HL-60 (cell line): ENCODE results near the gene EFNA5.

ENCODE experiments used
- DNase-seq, 2 experiments: peaks; one replicate each; pipeline ENCODE4 v3.0.0-alpha.2; 2010 to 2020; ENCODE audit warnings: low read depth in 1 of 2, low spot score in 1 of 2
- H3K27ac ChIP-seq: fragments of 250-450 bp; sonication (Bioruptor Pico); replicated peaks from 2 replicates; pipeline ENCODE4 v1.5.1; 2020; ENCODE audit warnings: mild to moderate bottlenecking, moderate library complexity
- H3K27me3 ChIP-seq: fragments of 250-450 bp; sonication (Bioruptor Pico); 2 replicates; pipeline ENCODE4 v1.5.1; 2021; ENCODE audit warnings: mild to moderate bottlenecking, moderate library complexity; ENCODE audit not compliant: insufficient read depth, poor library complexity, severe bottlenecking
- H3K4me3 ChIP-seq: replicated peaks from 2 replicates; pipeline ENCODE4 v1.5.1; 2011; ENCODE audit warnings: mild to moderate bottlenecking, control low read depth, low read length; ENCODE audit not compliant: insufficient read depth
- CTCF ChIP-seq: IDR thresholded peaks from one replicate; pipeline ENCODE4 v1.5.1; 2011; ENCODE audit warnings: low read length, control low read depth, inconsistent platforms; ENCODE audit not compliant: insufficient read depth
- GABPA ChIP-seq: IDR thresholded peaks from 2 replicates; pipeline ENCODE4 v1.6.1; 2012; ENCODE audit warnings: low read depth
- POLR2AphosphoS5 ChIP-seq: IDR thresholded peaks from 2 replicates; pipeline ENCODE4 v1.6.1; 2012; ENCODE audit warnings: low read depth
- REST ChIP-seq: IDR thresholded peaks from 2 replicates; pipeline ENCODE4 v1.6.1; 2012; ENCODE audit warnings: low read depth; ENCODE audit not compliant: insufficient replicate concordance
- SPI1 ChIP-seq: IDR thresholded peaks from 2 replicates; pipeline ENCODE4 v1.6.1; 2012; ENCODE audit warnings: low read depth, mild to moderate bottlenecking, borderline replicate concordance

The EFNA5 gene

GRCh38 chr5:107424491-107424890, 246.2 kb downstream of the EFNA5 start:
- Histone ChIP-seq H3K27ac (no peak overlapping the region), H3K4me3 (no peak overlapping the region), H3K27me3 (no peaks in the 10 kb centered on the region)
- TF ChIP-seq POLR2AphosphoS5 (no peak), SPI1 (no peak), CTCF (no peak), GABPA (no peak), REST (no peak)
- DNase-seq = no peak

GRCh38 chr5:107422494-107422893, 248.2 kb downstream of the EFNA5 start:
- Histone ChIP-seq H3K27ac (no peak overlapping the region), H3K27me3 (no peaks in the 10 kb centered on the region), H3K4me3 (no peak overlapping the region)
- no peak for TF ChIP-seq CTCF
- TF ChIP-seq SPI1 = no peak
- TF ChIP-seq REST = no peak
- no peak for TF ChIP-seq POLR2AphosphoS5
- TF ChIP-seq GABPA = no peak
- DNase-seq = no peak

- H3K4me3 ChIP-seq = no peak overlapping the region
- no peaks in the 10 kb centered on the region for H3K27me3 ChIP-seq
- no peak overlapping the region for H3K27ac ChIP-seq
- no peak for DNase-seq
- TF ChIP-seq CTCF = no peak
- no peak for TF ChIP-seq POLR2AphosphoS5
- no peak for TF ChIP-seq SPI1
- no peak for TF ChIP-seq REST
- TF ChIP-seq GABPA = no peak
These were observed 251.2 kb downstream of the EFNA5 start for GRCh38 chr5:107419498-107419897.
